ENCODE measurements around the gene PLS1. TPM values are rescaled to one million over a fixed set of nuclear protein-coding genes. Genes with fewer than 3 reads are reported as not detected.

Gene PLS1
- total RNA-seq, 1 experiment from 2014 or later: 38.8 TPM

DNA sequence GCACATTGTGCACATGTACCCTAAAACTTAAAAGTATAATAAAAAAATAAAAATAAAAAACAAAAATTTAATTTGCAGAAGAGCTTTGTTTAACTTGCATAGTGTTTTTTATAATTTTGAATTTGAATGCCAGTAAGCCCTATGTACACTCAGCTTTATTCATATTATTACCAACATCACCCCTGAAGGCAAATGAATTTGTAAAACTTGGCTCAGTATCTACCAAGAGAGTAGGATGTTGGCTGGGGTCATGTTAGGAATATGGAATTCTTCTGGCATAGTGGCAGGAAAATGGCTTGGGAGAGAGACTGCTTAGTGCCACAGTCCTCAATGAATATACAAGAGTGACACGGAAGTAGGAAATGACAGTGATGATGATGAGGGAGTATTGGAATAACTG lies 158.3 kb downstream of the PLS1 start:
- Histone ChIP-seq H3K4me1 (ENCODE audit: control insufficient read depth in 1 of 2, insufficient read depth in 2 of 2, low read length in 2 of 2) (no peaks in the 10 kb centered on the region), H3K9me3 (ENCODE audit: control insufficient read depth in 1 of 2, insufficient read depth in 1 of 2, low read depth in 1 of 2, low read length in 2 of 2) (no peaks in the 10 kb centered on the region), H3K79me2 (ENCODE audit: insufficient read depth, low read length) (no peaks in the 10 kb centered on the region), H3K4me2 (ENCODE audit: low read length) (no peak overlapping the region), H3K36me3 (ENCODE audit: control insufficient read depth in 1 of 2, insufficient read depth in 2 of 2, low read length in 2 of 2) (no peaks in the 10 kb centered on the region), H3K4me3 (replicated peaks in 1 of 2; ENCODE audit: low read depth in 1 of 2, low read length in 2 of 2) (no peak overlapping the region), H3K9me2 (ENCODE audit: insufficient read depth) (no peaks in the 10 kb centered on the region), H3K27ac (ENCODE audit: low read depth, low read length) (no peak overlapping the region), H3K27me3 (ENCODE audit: insufficient read depth, low read length) (no peaks in the 10 kb centered on the region), H2AFZ (ENCODE audit: low read depth, low read length, poor library complexity, severe bottlenecking) (no peak overlapping the region), H3K9ac (ENCODE audit: low read length) (no peak overlapping the region), H4K20me1 (ENCODE audit: insufficient read depth) (no peaks in the 10 kb centered on the region)
- ChIA-PET RAD21 (ENCODE audit: low non-redundant PET in 1 of 2, low total read pairs in 2 of 2, uncharacterized antibody in 2 of 2, unreplicated experiment in 2 of 2) (no interaction called here), CTCF (no interaction called here), POLR2A (no interaction called here)
- TF ChIP-seq, protein P1, sequence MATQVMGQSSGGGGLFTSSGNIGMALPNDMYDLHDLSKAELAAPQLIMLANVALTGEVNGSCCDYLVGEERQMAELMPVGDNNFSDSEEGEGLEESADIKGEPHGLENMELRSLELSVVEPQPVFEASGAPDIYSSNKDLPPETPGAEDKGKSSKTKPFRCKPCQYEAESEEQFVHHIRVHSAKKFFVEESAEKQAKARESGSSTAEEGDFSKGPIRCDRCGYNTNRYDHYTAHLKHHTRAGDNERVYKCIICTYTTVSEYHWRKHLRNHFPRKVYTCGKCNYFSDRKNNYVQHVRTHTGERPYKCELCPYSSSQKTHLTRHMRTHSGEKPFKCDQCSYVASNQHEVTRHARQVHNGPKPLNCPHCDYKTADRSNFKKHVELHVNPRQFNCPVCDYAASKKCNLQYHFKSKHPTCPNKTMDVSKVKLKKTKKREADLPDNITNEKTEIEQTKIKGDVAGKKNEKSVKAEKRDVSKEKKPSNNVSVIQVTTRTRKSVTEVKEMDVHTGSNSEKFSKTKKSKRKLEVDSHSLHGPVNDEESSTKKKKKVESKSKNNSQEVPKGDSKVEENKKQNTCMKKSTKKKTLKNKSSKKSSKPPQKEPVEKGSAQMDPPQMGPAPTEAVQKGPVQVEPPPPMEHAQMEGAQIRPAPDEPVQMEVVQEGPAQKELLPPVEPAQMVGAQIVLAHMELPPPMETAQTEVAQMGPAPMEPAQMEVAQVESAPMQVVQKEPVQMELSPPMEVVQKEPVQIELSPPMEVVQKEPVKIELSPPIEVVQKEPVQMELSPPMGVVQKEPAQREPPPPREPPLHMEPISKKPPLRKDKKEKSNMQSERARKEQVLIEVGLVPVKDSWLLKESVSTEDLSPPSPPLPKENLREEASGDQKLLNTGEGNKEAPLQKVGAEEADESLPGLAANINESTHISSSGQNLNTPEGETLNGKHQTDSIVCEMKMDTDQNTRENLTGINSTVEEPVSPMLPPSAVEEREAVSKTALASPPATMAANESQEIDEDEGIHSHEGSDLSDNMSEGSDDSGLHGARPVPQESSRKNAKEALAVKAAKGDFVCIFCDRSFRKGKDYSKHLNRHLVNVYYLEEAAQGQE (IDR thresholded peaks at IDR 0.05; ENCODE audit: low read depth): no peak
- TF ChIP-seq ZFX (IDR thresholded peaks at IDR 0.05) (no peak), POLR2A (IDR thresholded peaks at IDR 0.05; ENCODE audit: borderline replicate concordance, extremely low read depth, insufficient read depth, insufficient read length) (no peak), FOSL1 (IDR thresholded peaks at IDR 0.05; ENCODE audit: low read depth) (no peak), EZH2phosphoT487 (IDR thresholded peaks at IDR 0.05; ENCODE audit: borderline replicate concordance) (no peak), CEBPB (IDR thresholded peaks at IDR 0.05; ENCODE audit: low read depth) (no peak), CTCF (IDR thresholded peaks at IDR 0.05 in 2 of 3, conservative IDR thresholded peaks at IDR 0.05 in 1 of 3; ENCODE audit: borderline replicate concordance in 1 of 3, insufficient read depth in 1 of 3, low read depth in 2 of 3, low read length in 2 of 3) (no peak), ATF3 (IDR thresholded peaks at IDR 0.05) (no peak), SP1 (IDR thresholded peaks at IDR 0.05; ENCODE audit: low read depth) (no peak), ZNF274 (IDR thresholded peaks at IDR 0.05; ENCODE audit: low read depth, low read length) (no peak), ZBTB33 (IDR thresholded peaks at IDR 0.05; ENCODE audit: extremely low read depth, insufficient replicate concordance, low read length) (no peak), ELF1 (IDR thresholded peaks at IDR 0.05; ENCODE audit: borderline replicate concordance, low read depth) (no peak)
- TF ChIP-seq, protein P2, sequence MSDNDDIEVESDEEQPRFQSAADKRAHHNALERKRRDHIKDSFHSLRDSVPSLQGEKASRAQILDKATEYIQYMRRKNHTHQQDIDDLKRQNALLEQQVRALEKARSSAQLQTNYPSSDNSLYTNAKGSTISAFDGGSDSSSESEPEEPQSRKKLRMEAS (IDR thresholded peaks at IDR 0.05): no peak
- DNase-seq (ENCODE audit: low read depth, low spot score) (no peak), ATAC-seq (no peak)
- no TSS peak for BruUV-seq (replicated peaks)
- intact Hi-C loops (cut with micrococcal nuclease): no loop called here

Measured in HCT116 (cell line).